G401 (cell line): ENCODE results near the gene UBN1. TPM values are rescaled to one million over a fixed set of nuclear protein-coding genes. Genes with fewer than 3 reads are reported as not detected.
"Not testable (repeated sequence)": the region's sequence is repeated elsewhere in the genome, so short reads cannot be mapped to it uniquely, and the experiment has no call there.

Experiments used
- DNase-seq: peaks from one replicate; pipeline ENCODE4 v3.0.0-alpha.2; 2015; ENCODE audit warnings: low spot score
- in situ Hi-C: cut with HindIII; loops from 2 replicates; pipeline ENCODE4 v1.10.0; 2016; ENCODE audit warnings: low sequenced_read_pairs, mixed read lengths
- total RNA-seq: library from RNA; depleted of rRNA; stranded (reverse); fragments of >200 nt; shearing (Covaris generic); gene quantifications from 2 replicates; pipeline ENCODE4 v1.2.3, GENCODE V29; 2014; rRNA removed

Gene UBN1
- total RNA-seq, 1 experiment from 2014 or later: 22.6 TPM

GRCh38 chr16:4918781-4919251 lies 71.5 kb downstream of the UBN1 start:
- no peak for DNase-seq
- in situ Hi-C loops: no loop called here

- in situ Hi-C loops: no loop called here
- DNase-seq: no peak
Measured at GRCh38 chr16:4920826-4921225, 73.5 kb downstream of the UBN1 start.

GRCh38 chr16:4922721-4923342 lies 75.6 kb downstream of the UBN1 start:
- in situ Hi-C loops: no loop called here
- DNase-seq: no peak

GRCh38 chr16:4923853-4924252 lies 76.6 kb downstream of the UBN1 start:
- in situ Hi-C loops: no loop called here
- no peak for DNase-seq

- in situ Hi-C loops: no loop called here
- no peak for DNase-seq
Measured at GRCh38 chr16:4924593-4925292, 77.5 kb downstream of the UBN1 start.

- no peak for DNase-seq
- in situ Hi-C loops: no loop called here
Measured at GRCh38 chr16:4925293-4925607, 78.0 kb downstream of the UBN1 start.

- DNase-seq: no peak
- in situ Hi-C loops: no loop called here
Measured at GRCh38 chr16:4925791-4926190, 78.5 kb downstream of the UBN1 start.

GRCh38 chr16:4926928-4927327 lies 79.6 kb downstream of the UBN1 start:
- in situ Hi-C loops: no loop called here
- no peak for DNase-seq

GRCh38 chr16:4927661-4928060 lies 80.4 kb downstream of the UBN1 start:
- DNase-seq: no peak
- in situ Hi-C loops: no loop called here

GRCh38 chr16:4928227-4928626 lies 80.9 kb downstream of the UBN1 start:
- no peak for DNase-seq
- in situ Hi-C loops: no loop called here

- DNase-seq, in situ Hi-C loops: not testable (repeated sequence)
Measured at GRCh38 chr16:4929619-4930018, 82.3 kb downstream of the UBN1 start.

- in situ Hi-C loops: no loop called here
- no peak for DNase-seq
Measured at GRCh38 chr16:4931381-4931780, 84.1 kb downstream of the UBN1 start.

Other genes starting within 250 kb of the UBN1 start
- gene UBALD1, start 232.6 kb upstream of the UBN1 start, total RNA-seq: 12.4 and 15.6 TPM in 2 replicates
- gene MGRN1, start 222.7 kb upstream of the UBN1 start, total RNA-seq: 13.3 and 21.4 TPM in 2 replicates
- 71.5 and 89.1 TPM in 2 replicates for gene NUDT16L1, start 153.9 kb upstream of the UBN1 start, total RNA-seq
- gene ANKS3, start 113.2 kb upstream of the UBN1 start, total RNA-seq: 12.8 and 18.0 TPM in 2 replicates
- not detected in 2 replicates for gene DNAAF8, start 112.9 kb upstream of the UBN1 start, total RNA-seq
- 11.0 and 16.2 TPM in 2 replicates for gene ZNF500, start 80.3 kb upstream of the UBN1 start, total RNA-seq
- gene SEPTIN12, start 59.1 kb upstream of the UBN1 start, total RNA-seq: not detected in 2 replicates
- gene SMIM22, start 52.1 kb upstream of the UBN1 start, total RNA-seq: not detected in 2 replicates
- gene ROGDI, start 44.8 kb upstream of the UBN1 start, total RNA-seq: 25.9 and 30.4 TPM in 2 replicates
- gene GLYR1, start 193 bp upstream of the UBN1 start, total RNA-seq: 79.9 and 82.0 TPM in 2 replicates
- 33.2 and 41.0 TPM in 2 replicates for gene PPL, start 89.7 kb downstream of the UBN1 start, total RNA-seq
- gene SEC14L5, start 110.8 kb downstream of the UBN1 start, total RNA-seq: 0.10 and 0.86 TPM in 2 replicates
- gene NAGPA, start 186.5 kb downstream of the UBN1 start, total RNA-seq: 23.1 and 31.6 TPM in 2 replicates
- gene C16orf89, start 218.5 kb downstream of the UBN1 start, total RNA-seq: not detected in 2 replicates
- 24.4 and 42.0 TPM in 2 replicates for gene ALG1, start 224.4 kb downstream of the UBN1 start, total RNA-seq